HG03571 (cell line): Measurements from ENCODE around the gene MAN1B1.

ENCODE experiments used
- ATAC-seq: cut with Tn5 transposase; IDR thresholded peaks from one replicate; pipeline ENCODE4 v1.9.1; 2021; ENCODE audit not compliant: unreplicated experiment

Gene MAN1B1

GRCh38 chr9:137068539-137069507, 18.0 kb upstream of the MAN1B1 start:
- no peak for ATAC-seq

GRCh38 chr9:137069508-137070091, 17.2 kb upstream of the MAN1B1 start:
- ATAC-seq = peak; percentile 13

GRCh38 chr9:137070201-137070905, 16.4 kb upstream of the MAN1B1 start, which contains the start of gene SAPCD2:
Gene SAPCD2 (minus strand): TSS chr9:137070557. CDS start chr9:137070460, 97 bp downstream.
- ATAC-seq = peak; percentile 55

GRCh38 chr9:137070906-137071275, 15.9 kb upstream of the MAN1B1 start:
- ATAC-seq = peak; percentile 5

- ATAC-seq = no peak
Observed at GRCh38 chr9:137071282-137071681, 15.5 kb upstream of the MAN1B1 start.

GRCh38 chr9:137073992-137074399, 12.8 kb upstream of the MAN1B1 start:
- no peak for ATAC-seq

- ATAC-seq = no peak
Observed at GRCh38 chr9:137074657-137075274, 12.0 kb upstream of the MAN1B1 start.

- no peak for ATAC-seq
Observed at GRCh38 chr9:137075275-137075775, 11.5 kb upstream of the MAN1B1 start.

GRCh38 chr9:137076636-137077009, 10.2 kb upstream of the MAN1B1 start:
- ATAC-seq = no peak

- ATAC-seq = peak; percentile 60
Observed at GRCh38 chr9:137077010-137077747, 9.6 kb upstream of the MAN1B1 start, which contains the start of gene UAP1L1. Gene UAP1L1 (plus strand): TSS chr9:137077517. CDS start chr9:137077533, 16 bp downstream.

GRCh38 chr9:137077758-137078693, 8.8 kb upstream of the MAN1B1 start:
- ATAC-seq = peak; percentile 24

- ATAC-seq = no peak
Observed at GRCh38 chr9:137078701-137079400, 7.9 kb upstream of the MAN1B1 start.

- no peak for ATAC-seq
Observed at GRCh38 chr9:137079401-137079787, 7.4 kb upstream of the MAN1B1 start.

- no peak for ATAC-seq
Observed at GRCh38 chr9:137080260-137081122, 6.3 kb upstream of the MAN1B1 start.

GRCh38 chr9:137082222-137082924, 4.4 kb upstream of the MAN1B1 start:
- no peak for ATAC-seq

- no peak for ATAC-seq
Observed at GRCh38 chr9:137082925-137083290, 3.9 kb upstream of the MAN1B1 start.

GRCh38 chr9:137083394-137084004, 3.3 kb upstream of the MAN1B1 start:
- ATAC-seq = no peak
